ENCODE results near the gene ERGIC1. TPM values are rescaled to one million over a fixed set of nuclear protein-coding genes. Genes with fewer than 3 reads are reported as not detected.
A peak's percentile ranks its signal among the peaks of the same experiment; 100 is the strongest.

Gene ERGIC1
- total RNA-seq, 1 donor from 2014 or later: 46.4 TPM

- Histone ChIP-seq H3K4me3 (ENCODE audit: low read length in 3 of 3) (no peak overlapping the region), H3K36me3 (ENCODE audit: control insufficient read depth in 3 of 3, insufficient read depth in 3 of 3, low read length in 3 of 3) (peaks cover 38 to 44% (median 41%) of the 10 kb centered on the region in 3 donors), H3K4me1 (ENCODE audit: control insufficient read depth in 3 of 3, insufficient read depth in 3 of 3, low read length in 3 of 3) (peaks cover 7 to 16% (median 10%) of the 10 kb centered on the region in 3 donors), H3K27me3 (ENCODE audit: control insufficient read depth in 3 of 3, insufficient read depth in 3 of 3, low read length in 3 of 3) (no peaks in the 10 kb centered on the region), H3K9me3 (ENCODE audit: control insufficient read depth in 3 of 3, low read length in 3 of 3) (no peaks in the 10 kb centered on the region), H3K27ac (ENCODE audit: low read depth, low read length) (peak overlapping the region; percentile 44), H3K9ac (ENCODE audit: low read depth in 1 of 3, low read length in 3 of 3) (peak overlapping the region in 2 of 3 donors; percentile 4 to 17)
Observed at GRCh38 chr5:172919525-172920446, 85.7 kb downstream of the ERGIC1 start.

- H3K4me3 ChIP-seq (ENCODE audit: low read length in 3 of 3): no peak overlapping the region
- H3K27ac ChIP-seq (ENCODE audit: low read depth, low read length): peak overlapping the region; percentile 44
- H3K9me3 ChIP-seq (ENCODE audit: control insufficient read depth in 3 of 3, low read length in 3 of 3): no peaks in the 10 kb centered on the region
- H3K36me3 ChIP-seq (ENCODE audit: control insufficient read depth in 3 of 3, insufficient read depth in 3 of 3, low read length in 3 of 3): peaks cover 32 to 40% (median 36%) of the 10 kb centered on the region in 3 donors
- peaks cover 7 to 16% (median 10%) of the 10 kb centered on the region in 3 donors for H3K4me1 ChIP-seq (ENCODE audit: control insufficient read depth in 3 of 3, insufficient read depth in 3 of 3, low read length in 3 of 3)
- H3K27me3 ChIP-seq (ENCODE audit: control insufficient read depth in 3 of 3, insufficient read depth in 3 of 3, low read length in 3 of 3): no peaks in the 10 kb centered on the region
- peak overlapping the region in 1 of 3 donors; percentile 4 for H3K9ac ChIP-seq (ENCODE audit: low read depth in 1 of 3, low read length in 3 of 3)
Observed at GRCh38 chr5:172920447-172920849, 86.4 kb downstream of the ERGIC1 start.

GRCh38 chr5:172920995-172921394, 86.9 kb downstream of the ERGIC1 start:
- Histone ChIP-seq H3K27me3 (ENCODE audit: control insufficient read depth in 3 of 3, insufficient read depth in 3 of 3, low read length in 3 of 3) (no peaks in the 10 kb centered on the region), H3K4me3 (ENCODE audit: low read length in 3 of 3) (no peak overlapping the region), H3K9me3 (ENCODE audit: control insufficient read depth in 3 of 3, low read length in 3 of 3) (no peaks in the 10 kb centered on the region), H3K27ac (ENCODE audit: low read depth, low read length) (no peak overlapping the region), H3K36me3 (ENCODE audit: control insufficient read depth in 3 of 3, insufficient read depth in 3 of 3, low read length in 3 of 3) (peaks cover 27 to 34% (median 32%) of the 10 kb centered on the region in 3 donors), H3K4me1 (ENCODE audit: control insufficient read depth in 3 of 3, insufficient read depth in 3 of 3, low read length in 3 of 3) (peaks cover 7 to 16% (median 10%) of the 10 kb centered on the region in 3 donors), H3K9ac (ENCODE audit: low read depth in 1 of 3, low read length in 3 of 3) (no peak overlapping the region)

GRCh38 chr5:172921906-172922305, 87.9 kb downstream of the ERGIC1 start:
- H3K4me1 ChIP-seq (ENCODE audit: control insufficient read depth in 3 of 3, insufficient read depth in 3 of 3, low read length in 3 of 3): peaks cover 7 to 16% (median 10%) of the 10 kb centered on the region in 3 donors
- H3K9ac ChIP-seq (ENCODE audit: low read depth in 1 of 3, low read length in 3 of 3): peak overlapping the region in 1 of 3 donors; percentile 16
- H3K27me3 ChIP-seq (ENCODE audit: control insufficient read depth in 3 of 3, insufficient read depth in 3 of 3, low read length in 3 of 3): no peaks in the 10 kb centered on the region
- no peak overlapping the region for H3K27ac ChIP-seq (ENCODE audit: low read depth, low read length)
- H3K36me3 ChIP-seq (ENCODE audit: control insufficient read depth in 3 of 3, insufficient read depth in 3 of 3, low read length in 3 of 3): peaks cover 31 to 38% (median 32%) of the 10 kb centered on the region in 3 donors
- no peaks in the 10 kb centered on the region for H3K9me3 ChIP-seq (ENCODE audit: control insufficient read depth in 3 of 3, low read length in 3 of 3)
- H3K4me3 ChIP-seq (ENCODE audit: low read length in 3 of 3): no peak overlapping the region

- Histone ChIP-seq H3K27me3 (ENCODE audit: control insufficient read depth in 3 of 3, insufficient read depth in 3 of 3, low read length in 3 of 3) (no peaks in the 10 kb centered on the region), H3K36me3 (ENCODE audit: control insufficient read depth in 3 of 3, insufficient read depth in 3 of 3, low read length in 3 of 3) (peaks cover 33 to 46% (median 33%) of the 10 kb centered on the region in 3 donors), H3K9ac (ENCODE audit: low read depth in 1 of 3, low read length in 3 of 3) (no peak overlapping the region), H3K9me3 (ENCODE audit: control insufficient read depth in 3 of 3, low read length in 3 of 3) (no peaks in the 10 kb centered on the region), H3K4me1 (ENCODE audit: control insufficient read depth in 3 of 3, insufficient read depth in 3 of 3, low read length in 3 of 3) (peaks cover 7 to 16% (median 10%) of the 10 kb centered on the region in 3 donors), H3K27ac (ENCODE audit: low read depth, low read length) (no peak overlapping the region), H3K4me3 (ENCODE audit: low read length in 3 of 3) (no peak overlapping the region)
Observed at GRCh38 chr5:172923539-172923938, 89.5 kb downstream of the ERGIC1 start.

- Histone ChIP-seq H3K36me3 (ENCODE audit: control insufficient read depth in 3 of 3, insufficient read depth in 3 of 3, low read length in 3 of 3) (peaks cover 21 to 36% (median 22%) of the 10 kb centered on the region in 3 donors), H3K27me3 (ENCODE audit: control insufficient read depth in 3 of 3, insufficient read depth in 3 of 3, low read length in 3 of 3) (no peaks in the 10 kb centered on the region), H3K27ac (ENCODE audit: low read depth, low read length) (no peak overlapping the region), H3K9me3 (ENCODE audit: control insufficient read depth in 3 of 3, low read length in 3 of 3) (no peaks in the 10 kb centered on the region), H3K4me1 (ENCODE audit: control insufficient read depth in 3 of 3, insufficient read depth in 3 of 3, low read length in 3 of 3) (peaks cover 0 to 2% (median 0%) of the 10 kb centered on the region in 3 donors), H3K9ac (ENCODE audit: low read depth in 1 of 3, low read length in 3 of 3) (no peak overlapping the region), H3K4me3 (ENCODE audit: low read length in 3 of 3) (no peak overlapping the region)
Observed at GRCh38 chr5:172925336-172925948, 91.4 kb downstream of the ERGIC1 start.

GRCh38 chr5:172926008-172926523, 92.0 kb downstream of the ERGIC1 start:
- Histone ChIP-seq H3K4me3 (ENCODE audit: low read length in 3 of 3) (no peak overlapping the region), H3K4me1 (ENCODE audit: control insufficient read depth in 3 of 3, insufficient read depth in 3 of 3, low read length in 3 of 3) (peaks cover 0 to 2% (median under 1%) of the 10 kb centered on the region in 3 donors), H3K9me3 (ENCODE audit: control insufficient read depth in 3 of 3, low read length in 3 of 3) (no peaks in the 10 kb centered on the region), H3K9ac (ENCODE audit: low read depth in 1 of 3, low read length in 3 of 3) (no peak overlapping the region), H3K27ac (ENCODE audit: low read depth, low read length) (no peak overlapping the region), H3K36me3 (ENCODE audit: control insufficient read depth in 3 of 3, insufficient read depth in 3 of 3, low read length in 3 of 3) (peaks cover 20 to 36% (median 22%) of the 10 kb centered on the region in 3 donors), H3K27me3 (ENCODE audit: control insufficient read depth in 3 of 3, insufficient read depth in 3 of 3, low read length in 3 of 3) (no peaks in the 10 kb centered on the region)

GRCh38 chr5:172926796-172927195, 92.7 kb downstream of the ERGIC1 start:
- Histone ChIP-seq H3K4me3 (ENCODE audit: low read length in 3 of 3) (no peak overlapping the region), H3K36me3 (ENCODE audit: control insufficient read depth in 3 of 3, insufficient read depth in 3 of 3, low read length in 3 of 3) (peaks cover 19 to 36% (median 22%) of the 10 kb centered on the region in 3 donors), H3K4me1 (ENCODE audit: control insufficient read depth in 3 of 3, insufficient read depth in 3 of 3, low read length in 3 of 3) (peaks cover 0 to 5% (median 5%) of the 10 kb centered on the region in 3 donors), H3K27ac (ENCODE audit: low read depth, low read length) (no peak overlapping the region), H3K9ac (ENCODE audit: low read depth in 1 of 3, low read length in 3 of 3) (no peak overlapping the region), H3K27me3 (ENCODE audit: control insufficient read depth in 3 of 3, insufficient read depth in 3 of 3, low read length in 3 of 3) (no peaks in the 10 kb centered on the region), H3K9me3 (ENCODE audit: control insufficient read depth in 3 of 3, low read length in 3 of 3) (no peaks in the 10 kb centered on the region)

- H3K27me3 ChIP-seq (ENCODE audit: control insufficient read depth in 3 of 3, insufficient read depth in 3 of 3, low read length in 3 of 3): no peaks in the 10 kb centered on the region
- H3K27ac ChIP-seq (ENCODE audit: low read depth, low read length): no peak overlapping the region
- peaks cover 21 to 24% (median 21%) of the 10 kb centered on the region in 3 donors for H3K36me3 ChIP-seq (ENCODE audit: control insufficient read depth in 3 of 3, insufficient read depth in 3 of 3, low read length in 3 of 3)
- no peak overlapping the region for H3K9ac ChIP-seq (ENCODE audit: low read depth in 1 of 3, low read length in 3 of 3)
- no peak overlapping the region for H3K4me3 ChIP-seq (ENCODE audit: low read length in 3 of 3)
- no peaks in the 10 kb centered on the region for H3K9me3 ChIP-seq (ENCODE audit: control insufficient read depth in 3 of 3, low read length in 3 of 3)
- H3K4me1 ChIP-seq (ENCODE audit: control insufficient read depth in 3 of 3, insufficient read depth in 3 of 3, low read length in 3 of 3): peaks cover 8 to 14% (median 12%) of the 10 kb centered on the region in 3 donors
Observed at GRCh38 chr5:172929371-172929838, 95.4 kb downstream of the ERGIC1 start.

Measured in skeletal muscle tissue (tissue), 4 donors.